ENCODE data around the gene ZNF391.
"Not testable (repeated sequence)": the region's sequence is repeated elsewhere in the genome, so short reads cannot be mapped to it uniquely, and the experiment has no call there.

Gene ZNF391

GRCh38 chr6:27370391-27370790, 18.2 kb upstream of the ZNF391 start:
- H3K36me3 ChIP-seq = peaks cover 12 to 32% (median 26%) of the 10 kb centered on the region in 3 donors
- DNase-seq = no peak
- no peak overlapping the region for H3K27ac ChIP-seq
- H3K27me3 ChIP-seq = no peaks in the 10 kb centered on the region
- H3K4me3 ChIP-seq = no peak overlapping the region
- TF ChIP-seq CTCF (IDR thresholded peaks at IDR 0.05) = no peak
- H3K9me3 ChIP-seq = no peaks in the 10 kb centered on the region
- intact Hi-C loops (cut with DNase I; ENCODE audit: low total_unique reads) = no loop called here
- peaks cover 0 to 8% (median 3%) of the 10 kb centered on the region in 4 donors for H3K4me1 ChIP-seq

GRCh38 chr6:27374824-27375612, 13.5 kb upstream of the ZNF391 start:
- H3K36me3 ChIP-seq = no peaks in the 10 kb centered on the region
- H3K27me3 ChIP-seq = no peaks in the 10 kb centered on the region
- H3K27ac ChIP-seq = peak overlapping the region; percentile 54
- H3K4me3 ChIP-seq = peak overlapping the region; percentile 57 to 82
- peaks cover 0 to 8% (median 3%) of the 10 kb centered on the region in 4 donors for H3K4me1 ChIP-seq
- TF ChIP-seq CTCF (IDR thresholded peaks at IDR 0.05) = no peak
- peak; percentile 62 to 84 for DNase-seq
- H3K9me3 ChIP-seq = no peaks in the 10 kb centered on the region
- intact Hi-C loops (cut with DNase I; ENCODE audit: low total_unique reads) = no loop called here

- Histone ChIP-seq H3K4me1 (peaks cover 0 to 8% (median 3%) of the 10 kb centered on the region in 4 donors), H3K9me3 (no peaks in the 10 kb centered on the region), H3K36me3 (no peaks in the 10 kb centered on the region), H3K27ac (peak overlapping the region; percentile 3 to 54), H3K27me3 (no peaks in the 10 kb centered on the region), H3K4me3 (peak overlapping the region; percentile 57 to 82)
- intact Hi-C loops (cut with DNase I; ENCODE audit: low total_unique reads) = no loop called here
- no peak for DNase-seq
- no peak for TF ChIP-seq CTCF (IDR thresholded peaks at IDR 0.05)
These were observed 12.9 kb upstream of the ZNF391 start for GRCh38 chr6:27375613-27376079.

- H3K4me1 ChIP-seq; intact Hi-C loops (cut with DNase I; ENCODE audit: low total_unique reads): not testable (repeated sequence)
These were observed 10.2 kb upstream of the ZNF391 start for GRCh38 chr6:27378406-27378805.

DNA sequence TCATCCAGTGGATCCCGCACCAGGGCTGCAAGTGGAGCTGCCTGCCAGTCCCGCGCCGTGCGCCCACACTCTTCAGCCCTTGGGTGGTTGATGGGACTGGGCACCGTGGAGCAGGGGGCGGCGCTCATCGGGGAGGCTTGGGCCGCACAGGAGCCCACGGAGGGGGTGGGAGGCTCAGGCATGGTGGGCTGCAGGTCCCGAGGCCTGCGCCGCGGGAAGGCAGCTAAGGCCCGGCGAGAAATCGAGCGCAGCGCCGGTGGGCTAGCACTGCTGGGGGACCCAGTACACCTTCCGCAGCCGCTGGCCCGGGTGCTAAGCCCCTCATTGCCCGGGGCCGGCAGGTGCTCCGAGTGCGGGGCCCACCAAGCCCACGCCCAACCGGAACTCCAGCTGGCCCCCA, 7.6 kb upstream of the ZNF391 start:
- H3K27me3 ChIP-seq; intact Hi-C loops (cut with DNase I; ENCODE audit: low total_unique reads); DNase-seq; H3K27ac ChIP-seq; H3K4me3 ChIP-seq; H3K4me1 ChIP-seq; H3K36me3 ChIP-seq; H3K9me3 ChIP-seq: not testable (repeated sequence)

More at GRCh38 chr6:27378406-27378805, 10.2 kb upstream of the ZNF391 start:
- not testable (repeated sequence) for DNase-seq, H3K4me3 ChIP-seq, H3K27me3 ChIP-seq, H3K27ac ChIP-seq, H3K9me3 ChIP-seq, H3K36me3 ChIP-seq

DNA sequence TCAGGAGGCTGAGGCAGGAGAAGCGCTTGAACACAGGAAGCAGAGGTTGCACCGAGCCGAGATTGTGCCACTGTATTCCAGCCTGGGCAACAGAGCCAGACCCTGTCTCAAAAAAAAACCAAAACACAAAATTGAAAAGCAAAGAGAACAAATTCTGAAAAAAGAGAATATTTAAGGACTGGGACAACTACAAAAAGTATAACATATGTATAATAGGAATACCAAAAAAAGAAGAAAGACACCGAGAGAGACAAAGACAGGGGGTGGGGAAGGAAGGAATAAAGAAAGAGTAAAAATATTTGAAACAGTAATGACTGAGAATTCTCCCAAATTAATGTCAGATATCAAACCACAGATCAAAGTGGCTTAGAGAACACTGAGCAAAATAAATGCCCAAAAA, 5.5 kb upstream of the ZNF391 start:
- no peak for TF ChIP-seq CTCF (IDR thresholded peaks at IDR 0.05)
- intact Hi-C loops (cut with DNase I; ENCODE audit: low total_unique reads) = no loop called here

More for the DNA sequence above, 5.5 kb upstream of the ZNF391 start:
- Histone ChIP-seq H3K27me3 (no peaks in the 10 kb centered on the region), H3K27ac (no peak overlapping the region), H3K4me1 (peaks cover 0 to 6% (median 2%) of the 10 kb centered on the region in 4 donors), H3K36me3 (no peaks in the 10 kb centered on the region), H3K9me3 (no peaks in the 10 kb centered on the region), H3K4me3 (no peak overlapping the region)
- no peak for DNase-seq

Data from tibial artery (tissue), 4 donors.